Measurements from ENCODE around the gene EHBP1. TPM values are rescaled to one million over a fixed set of nuclear protein-coding genes. Genes with fewer than 3 reads are reported as not detected.

Gene EHBP1
- total RNA-seq, 2 donors from 2014 or later, result 34.6 to 49.8 TPM

DNA sequence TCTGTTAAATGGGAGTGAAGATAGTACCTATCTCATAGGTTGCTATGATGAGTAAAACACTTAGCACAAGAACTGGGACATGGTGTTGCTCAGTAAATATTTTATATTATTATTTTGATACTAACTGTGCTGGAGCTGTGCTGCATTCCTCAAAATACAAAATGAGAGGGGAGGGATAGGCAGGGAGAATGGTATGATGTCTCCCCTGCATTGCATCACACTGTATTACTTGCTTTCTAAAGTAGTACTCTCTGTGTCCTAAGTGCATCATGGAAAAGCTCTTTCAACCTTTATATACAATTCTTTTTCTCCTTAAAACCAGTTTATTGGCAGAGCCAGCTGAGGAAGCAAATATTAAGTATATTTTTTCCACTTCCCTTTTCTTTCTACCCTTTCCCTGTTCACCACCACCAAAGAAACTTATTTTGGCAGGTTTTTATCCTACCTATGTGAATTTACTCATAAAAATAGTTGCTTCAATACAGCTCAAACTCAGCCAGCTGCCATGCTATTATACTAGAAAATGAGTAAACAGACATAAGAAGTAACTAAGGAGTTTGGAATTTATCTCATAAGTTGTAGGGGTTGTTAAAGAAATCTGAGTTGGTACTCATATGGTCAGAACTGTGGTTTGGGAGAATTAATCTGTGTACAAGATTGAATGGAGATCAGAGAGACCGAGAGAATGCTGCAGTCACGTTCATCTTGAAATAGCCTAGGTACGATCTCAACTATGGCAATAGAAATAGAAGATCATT lies 60.3 kb downstream of the EHBP1 start:
- Mint-ChIP-seq H3K36me3 (ENCODE audit: low read depth) (peaks cover 19% of the 10 kb centered on the region), H3K9me3 (peaks cover 11% of the 10 kb centered on the region), H3K27ac (no peak overlapping the region), H3K27me3 (ENCODE audit: insufficient read depth) (no peaks in the 10 kb centered on the region), H3K4me1 (peaks cover 3% of the 10 kb centered on the region), H3K4me3 (no peak overlapping the region)
- no peak for DNase-seq
- WGBS, 2 experiments (ENCODE audit: insufficient coverage in 1 of 2, insufficient read length in 1 of 2), result 97 to 98% methylated on average over 3 of the region's 3 CpGs
- H3K9ac ChIP-seq (ENCODE audit: extremely low read depth, low read length, poor library complexity, severe bottlenecking), result no peak overlapping the region
- H3K9me3 ChIP-seq (ENCODE audit: control insufficient read depth, low read length), result peaks cover 13% of the 10 kb centered on the region
- H3K36me3 ChIP-seq (ENCODE audit: control insufficient read depth, insufficient read depth, low read length), result no peaks in the 10 kb centered on the region
- no peak for TF ChIP-seq CTCF (conservative IDR thresholded peaks at IDR 0.05)
- no peaks in the 10 kb centered on the region for H3K27me3 ChIP-seq (ENCODE audit: control insufficient read depth, insufficient read depth, low read length, poor library complexity, severe bottlenecking)
- H3K4me3 ChIP-seq (ENCODE audit: low read length), result no peak overlapping the region
- H3K4me1 ChIP-seq (ENCODE audit: control insufficient read depth, insufficient read depth, low read length), result no peaks in the 10 kb centered on the region
- H3K27ac ChIP-seq (ENCODE audit: low read depth, low read length), result no peak overlapping the region

DNA sequence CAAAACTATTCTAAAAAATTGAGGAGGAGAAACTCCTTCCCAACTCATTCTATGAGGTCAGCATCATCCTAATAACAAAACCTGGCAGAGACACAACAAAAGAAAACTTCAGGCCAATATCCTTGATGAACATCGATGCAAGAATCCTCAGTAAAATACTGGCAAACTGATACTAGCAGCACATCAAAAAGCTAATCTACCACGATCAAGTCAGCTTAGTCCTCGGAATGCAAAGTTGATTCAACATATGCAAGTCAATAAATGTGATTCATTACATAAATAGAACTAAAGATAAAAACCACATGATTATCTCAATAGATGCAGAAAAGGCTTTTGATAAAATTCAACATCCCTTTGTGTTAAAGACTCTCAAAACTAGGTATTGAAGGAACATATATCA lies 63.1 kb downstream of the EHBP1 start:
- H3K9me3 Mint-ChIP-seq, result peaks cover 12% of the 10 kb centered on the region
- H3K27me3 Mint-ChIP-seq (ENCODE audit: insufficient read depth), result no peaks in the 10 kb centered on the region
- H3K4me3 Mint-ChIP-seq, result no peak overlapping the region
- no peak overlapping the region for H3K27ac Mint-ChIP-seq
- Histone ChIP-seq H3K4me1 (ENCODE audit: control insufficient read depth, insufficient read depth, low read length) (no peaks in the 10 kb centered on the region), H3K9ac (ENCODE audit: extremely low read depth, low read length, poor library complexity, severe bottlenecking) (no peak overlapping the region), H3K9me3 (ENCODE audit: control insufficient read depth, low read length) (peaks cover 13% of the 10 kb centered on the region), H3K4me3 (ENCODE audit: low read length) (no peak overlapping the region), H3K27me3 (ENCODE audit: control insufficient read depth, insufficient read depth, low read length, poor library complexity, severe bottlenecking) (no peaks in the 10 kb centered on the region), H3K27ac (ENCODE audit: low read depth, low read length) (no peak overlapping the region), H3K36me3 (ENCODE audit: control insufficient read depth, insufficient read depth, low read length) (peaks cover 3% of the 10 kb centered on the region)
- WGBS, 2 experiments (ENCODE audit: insufficient coverage in 1 of 2, insufficient read length in 1 of 2), result 74% methylated on average over 3 of the region's 3 CpGs; no CpG with 5 or more reads in 1 of the 2 experiments
- peaks cover 3% of the 10 kb centered on the region for H3K4me1 Mint-ChIP-seq
- peaks cover 19% of the 10 kb centered on the region for H3K36me3 Mint-ChIP-seq (ENCODE audit: low read depth)
- no peak for TF ChIP-seq CTCF (conservative IDR thresholded peaks at IDR 0.05)
- no peak for DNase-seq

GRCh38 chr2:62770629-62771028 lies 65.1 kb downstream of the EHBP1 start:
- H3K9me3 Mint-ChIP-seq, result peaks cover 12% of the 10 kb centered on the region
- no peak overlapping the region for H3K27ac ChIP-seq (ENCODE audit: low read depth, low read length)
- 60 to 67% methylated on average over 3 to 4 of the region's 4 CpGs for WGBS, 2 experiments (ENCODE audit: insufficient coverage in 1 of 2, insufficient read length in 1 of 2)
- H3K4me3 ChIP-seq (ENCODE audit: low read length), result no peak overlapping the region
- no peak for DNase-seq
- no peak overlapping the region for H3K4me3 Mint-ChIP-seq
- peaks cover 19% of the 10 kb centered on the region for H3K36me3 Mint-ChIP-seq (ENCODE audit: low read depth)
- no peak overlapping the region for H3K27ac Mint-ChIP-seq
- H3K9ac ChIP-seq (ENCODE audit: extremely low read depth, low read length, poor library complexity, severe bottlenecking), result no peak overlapping the region
- H3K36me3 ChIP-seq (ENCODE audit: control insufficient read depth, insufficient read depth, low read length), result peaks cover 3% of the 10 kb centered on the region
- no peaks in the 10 kb centered on the region for H3K4me1 ChIP-seq (ENCODE audit: control insufficient read depth, insufficient read depth, low read length)
- H3K9me3 ChIP-seq (ENCODE audit: control insufficient read depth, low read length), result peaks cover 13% of the 10 kb centered on the region
- no peaks in the 10 kb centered on the region for H3K27me3 ChIP-seq (ENCODE audit: control insufficient read depth, insufficient read depth, low read length, poor library complexity, severe bottlenecking)
- no peak for TF ChIP-seq CTCF (conservative IDR thresholded peaks at IDR 0.05)
- peaks cover 3% of the 10 kb centered on the region for H3K4me1 Mint-ChIP-seq
- H3K27me3 Mint-ChIP-seq (ENCODE audit: insufficient read depth), result no peaks in the 10 kb centered on the region

All from endodermal cell (in vitro differentiated cells).